AG04450 (cell line): ENCODE measurements around the gene BUB1. TPM values are rescaled to one million over a fixed set of nuclear protein-coding genes. Genes with fewer than 3 reads are reported as not detected.
"Not testable (repeated sequence)": the region's sequence is repeated elsewhere in the genome, so short reads cannot be mapped to it uniquely, and the experiment has no call there.

ENCODE experiments used
- CTCF ChIA-PET: fragments of 300-600, 350-600 bp; formaldehyde crosslinking; extraction: SDS; loops from one replicate; lab custom pipeline; 2022; ENCODE audit warnings: antibody characterized with exemption, inconsistent platforms; lab: Charles Lee
- POLR2A ChIA-PET: fragments of 350-600 bp; formaldehyde crosslinking; extraction: SDS; loops from one replicate; lab custom pipeline; 2021; ENCODE audit warnings: antibody characterized with exemption, inconsistent platforms; lab: Yijun Ruan, JAX
- DNase-seq: peaks from one replicate; pipeline ENCODE4 v3.0.0-alpha.2; 2011; ENCODE audit warnings: low read depth, low spot score
- H3K27ac ChIP-seq: one replicate; pipeline ENCODE4 v1.5.1; 2012; ENCODE audit warnings: low read depth, low read length, control low read depth
- H3K27me3 ChIP-seq: one replicate; pipeline ENCODE4 v1.6.0; 2012; ENCODE audit warnings: low read length; ENCODE audit not compliant: control insufficient read depth, insufficient read depth
- H3K4me3 ChIP-seq: 2 replicates; pipeline ENCODE4 v1.5.1; 2011; ENCODE audit warnings: mild to moderate bottlenecking, low read depth, low read length, control low read depth
- H3K9me3 ChIP-seq: 2 replicates; pipeline ENCODE4 v1.5.1; 2012; ENCODE audit warnings: low read length; ENCODE audit not compliant: control insufficient read depth, insufficient read depth
- polyA plus RNA-seq: library from polyadenylated mRNA; depleted of rRNA; stranded (reverse); fragments of >200 nt; gene quantifications from 2 replicates; pipeline ENCODE4 v1.2.3, GENCODE V29; 2011; rRNA removed

Gene BUB1
- polyA plus RNA-seq, 1 experiment: 14.1 TPM

- POLR2A ChIA-PET, H3K9me3 ChIP-seq, H3K4me3 ChIP-seq, CTCF ChIA-PET, DNase-seq, H3K27ac ChIP-seq, H3K27me3 ChIP-seq: not testable (repeated sequence)
Observed at GRCh38 chr2:110605057-110605456, 72.8 kb downstream of the BUB1 start.

GRCh38 chr2:110603917-110604591 lies 73.8 kb downstream of the BUB1 start:
- H3K4me3 ChIP-seq, DNase-seq, POLR2A ChIA-PET, CTCF ChIA-PET, H3K27me3 ChIP-seq, H3K27ac ChIP-seq, H3K9me3 ChIP-seq: not testable (repeated sequence)

DNA sequence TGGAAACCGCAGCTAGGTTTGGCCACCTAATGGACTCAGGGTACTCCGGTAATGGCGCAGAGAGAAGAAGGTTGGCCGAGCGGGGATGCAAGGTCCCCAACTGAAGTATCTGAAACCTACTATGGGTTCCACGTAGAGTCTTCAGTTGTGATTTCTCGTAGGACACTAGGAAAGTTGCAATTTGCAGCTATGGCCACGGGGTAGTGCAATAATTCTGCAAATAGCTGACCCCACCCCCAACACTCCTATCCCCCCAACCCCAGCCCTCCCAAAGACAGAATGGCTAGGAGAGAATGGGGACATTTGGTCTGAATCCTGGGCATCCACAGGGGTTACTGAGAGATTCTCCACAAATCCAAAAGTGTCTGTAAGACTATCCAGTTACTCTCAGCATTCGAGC lies 75.7 kb downstream of the BUB1 start:
- H3K27me3 ChIP-seq, H3K4me3 ChIP-seq, POLR2A ChIA-PET, H3K9me3 ChIP-seq, H3K27ac ChIP-seq, CTCF ChIA-PET, DNase-seq: not testable (repeated sequence)

DNA sequence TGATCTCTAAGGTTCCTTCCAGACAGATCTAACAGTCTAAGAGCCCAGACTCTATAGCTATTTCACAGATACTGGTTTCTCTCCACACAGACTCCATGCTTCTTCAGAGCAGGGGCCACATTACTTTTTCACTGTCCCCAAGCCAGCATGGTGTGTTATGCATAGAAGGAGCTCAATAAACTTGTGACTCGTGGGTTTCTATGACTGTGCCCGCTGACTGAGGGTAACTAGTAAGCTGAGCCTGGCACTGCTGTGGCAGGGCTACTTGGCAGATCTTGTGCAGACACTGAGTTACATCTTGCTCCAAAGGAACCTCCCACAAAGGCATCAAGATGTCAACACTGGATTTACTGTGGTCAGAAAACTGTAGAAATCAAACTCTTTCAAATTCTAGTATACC lies 85.9 kb downstream of the BUB1 start:
- H3K9me3 ChIP-seq, H3K27ac ChIP-seq, H3K27me3 ChIP-seq, POLR2A ChIA-PET, CTCF ChIA-PET, H3K4me3 ChIP-seq, DNase-seq: not testable (repeated sequence)

GRCh38 chr2:110589677-110590330 lies 88.1 kb downstream of the BUB1 start:
- H3K4me3 ChIP-seq, H3K9me3 ChIP-seq, CTCF ChIA-PET, H3K27ac ChIP-seq, H3K27me3 ChIP-seq, POLR2A ChIA-PET, DNase-seq: not testable (repeated sequence)

- H3K9me3 ChIP-seq, POLR2A ChIA-PET, CTCF ChIA-PET: not testable (repeated sequence)
Observed at GRCh38 chr2:110588520-110588919, 89.3 kb downstream of the BUB1 start.

More at GRCh38 chr2:110588520-110588919, 89.3 kb downstream of the BUB1 start:
- not testable (repeated sequence) for H3K27ac ChIP-seq, H3K4me3 ChIP-seq, H3K27me3 ChIP-seq, DNase-seq

Other genes with a start within 250 kb of the BUB1 start
- 2.3 and 3.6 TPM in 2 replicates for gene LIMS4, start 205.2 kb downstream of the BUB1 start, polyA plus RNA-seq
- gene RGPD6, start 100.8 kb downstream of the BUB1 start, polyA plus RNA-seq: 8.6 and 13.9 TPM in 2 replicates
- gene ACOXL, start 54.5 kb upstream of the BUB1 start, polyA plus RNA-seq: not detected in 2 replicates